Neuronal stem cell (in vitro differentiated cells): Measurements from ENCODE around the gene JPH3.

Experiments
- DNase-seq: peaks from one replicate; pipeline ENCODE4 v3.0.0-alpha.2; 2013; ENCODE audit warnings: low spot score
- H2AFZ ChIP-seq: one replicate; pipeline ENCODE4 v1.6.1; 2013; ENCODE audit warnings: mild to moderate bottlenecking, low read length, inconsistent platforms
- H2AK5ac ChIP-seq: 2 replicates; pipeline ENCODE4 v1.6.1; 2013; ENCODE audit warnings: low read depth, mild to moderate bottlenecking, inconsistent platforms, low read length, moderate library complexity, mixed read lengths
- H2BK120ac ChIP-seq: 2 replicates; pipeline ENCODE4 v1.6.1; 2013; ENCODE audit warnings: low read depth, mild to moderate bottlenecking, inconsistent platforms, low read length, moderate library complexity, mixed read lengths
- H2BK12ac ChIP-seq: one replicate; pipeline ENCODE4 v1.6.1; 2013; ENCODE audit warnings: low read length, inconsistent platforms
- H2BK15ac ChIP-seq: 2 replicates; pipeline ENCODE4 v1.6.1; 2013; ENCODE audit warnings: mild to moderate bottlenecking, low read length, inconsistent platforms, mixed read lengths
- H2BK5ac ChIP-seq: one replicate; pipeline ENCODE4 v1.6.1; 2013; ENCODE audit warnings: inconsistent platforms, mild to moderate bottlenecking, low read length, moderate library complexity
- H3K14ac ChIP-seq: one replicate; pipeline ENCODE4 v1.6.1; 2013; ENCODE audit warnings: low read length, inconsistent platforms
- H3K18ac ChIP-seq: 2 replicates; pipeline ENCODE4 v1.6.1; 2013; ENCODE audit warnings: low read length, inconsistent platforms
- H3K23ac ChIP-seq: 2 replicates; pipeline ENCODE4 v1.6.1; 2013; ENCODE audit warnings: low read depth, mild to moderate bottlenecking, mixed read lengths, low read length, inconsistent platforms; ENCODE audit not compliant: poor library complexity
- H3K27ac ChIP-seq: replicated peaks from 3 replicates; pipeline ENCODE4 v1.5.1; 2013; ENCODE audit warnings: low read length, inconsistent platforms
- H3K27me3 ChIP-seq, 3 experiments: 2 replicates each; pipeline ENCODE4 v1.6.1; 2013; ENCODE audit warnings: low read length in 3 of 3, mild to moderate bottlenecking in 2 of 3, inconsistent platforms in 1 of 3, low read depth in 1 of 3, mixed read lengths in 1 of 3, moderate library complexity in 1 of 3; ENCODE audit not compliant: control insufficient read depth in 3 of 3, insufficient read depth in 3 of 3
- H3K36me3 ChIP-seq, 2 donors: replicated peaks in 1 of 2; 2 replicates each; pipeline ENCODE4 v1.6.1; 2013; ENCODE audit warnings: low read length in 2 of 2; ENCODE audit not compliant: control insufficient read depth in 2 of 2, insufficient read depth in 2 of 2
- H3K4ac ChIP-seq: 2 replicates; pipeline ENCODE4 v1.6.1; 2013; ENCODE audit warnings: inconsistent platforms, mild to moderate bottlenecking, low read length, moderate library complexity
- H3K4me1 ChIP-seq, 2 donors: 1 replicate in 1 of 2; 2 replicates in 1 of 2; pipeline ENCODE4 v1.6.1; 2013; ENCODE audit warnings: low read length in 2 of 2, low read depth in 1 of 2; ENCODE audit not compliant: control insufficient read depth in 2 of 2, insufficient read depth in 1 of 2
- H3K4me2 ChIP-seq: one replicate; pipeline ENCODE4 v1.6.1; 2013; ENCODE audit warnings: mild to moderate bottlenecking, low read length, inconsistent platforms; ENCODE audit not compliant: insufficient read depth, poor library complexity, severe bottlenecking
- H3K4me3 ChIP-seq, 2 donors: 2 replicates each; pipeline ENCODE4 v1.5.1; 2013; ENCODE audit warnings: low read length in 2 of 2, mild to moderate bottlenecking in 2 of 2, inconsistent platforms in 1 of 2, moderate library complexity in 1 of 2
- H3K79me1 ChIP-seq: one replicate; pipeline ENCODE4 v1.6.1; 2013; ENCODE audit warnings: low read depth, mild to moderate bottlenecking, inconsistent platforms, low read length, moderate library complexity
- H3K9ac ChIP-seq: one replicate; pipeline ENCODE4 v1.6.1; 2013; ENCODE audit warnings: mild to moderate bottlenecking, low read depth, low read length, inconsistent platforms; ENCODE audit not compliant: poor library complexity
- H3K9me3 ChIP-seq, 2 donors: replicated peaks in 1 of 2; 2 replicates each; pipeline versions ENCODE3 to v1.6.1; 2013; ENCODE audit warnings: low read length in 2 of 2, mild to moderate bottlenecking in 2 of 2, inconsistent platforms in 1 of 2, low read depth in 1 of 2, mixed read lengths in 1 of 2, moderate library complexity in 1 of 2; ENCODE audit not compliant: control insufficient read depth in 2 of 2, insufficient read depth in 1 of 2
- H4K8ac ChIP-seq: one replicate; pipeline ENCODE4 v1.6.1; 2013; ENCODE audit warnings: low read depth, mild to moderate bottlenecking, inconsistent platforms, low read length, moderate library complexity
- H4K91ac ChIP-seq: one replicate; pipeline ENCODE4 v1.6.1; 2013; ENCODE audit warnings: low read length, low read depth, mild to moderate bottlenecking, inconsistent platforms; ENCODE audit not compliant: poor library complexity
- WGBS, 2 donors: extraction: QIAGEN DNeasy Blood & Tissue Kit; methylation state at CpG; one replicate each; pipeline ENCODE4 v1.1.7; 2013; ENCODE audit warnings: missing lambda C conversion rate in 2 of 2, mixed read lengths in 1 of 2; ENCODE audit not compliant: insufficient read length in 2 of 2, insufficient replicate concordance in 1 of 2; ENCODE audit errors: extremely low coverage in 2 of 2; 5-methylcytosine and 5-hydroxymethylcytosine counted together

Gene JPH3

GRCh38 chr16:87688876-87689815 lies 86.8 kb downstream of the JPH3 start:
- no peak overlapping the region for H3K18ac ChIP-seq
- no peak overlapping the region for H2AFZ ChIP-seq
- no peak overlapping the region for H2BK5ac ChIP-seq
- peak overlapping the region; percentile 31 for H3K14ac ChIP-seq
- peak overlapping the region; percentile 17 for H3K23ac ChIP-seq
- peaks cover 3% of the 10 kb centered on the region for H3K79me1 ChIP-seq
- H2BK15ac ChIP-seq: no peak overlapping the region
- H4K91ac ChIP-seq: no peak overlapping the region
- no peak overlapping the region for H2BK12ac ChIP-seq
- no peak overlapping the region for H3K27ac ChIP-seq
- no peak overlapping the region for H3K9ac ChIP-seq
- H3K9me3 ChIP-seq: no peaks in the 10 kb centered on the region
- no peaks in the 10 kb centered on the region for H3K27me3 ChIP-seq
- no peaks in the 10 kb centered on the region for H3K4me1 ChIP-seq
- H4K8ac ChIP-seq: peak overlapping the region; percentile 43
- H3K36me3 ChIP-seq: peaks cover 5 to 6% of the 10 kb centered on the region in 2 donors
- no peak overlapping the region for H2AK5ac ChIP-seq
- H3K4ac ChIP-seq: no peak overlapping the region
- DNase-seq: no peak
- H2BK120ac ChIP-seq: no peak overlapping the region
- WGBS, 2 donors: no CpG with 5 or more reads among the region's 45 CpGs
- H3K4me2 ChIP-seq: no peak overlapping the region
- H3K4me3 ChIP-seq: peak overlapping the region in 1 of 2 donors; percentile 50

GRCh38 chr16:87689956-87690465 lies 87.7 kb downstream of the JPH3 start:
- no peak overlapping the region for H2BK15ac ChIP-seq
- H3K36me3 ChIP-seq: peaks cover 12 to 13% of the 10 kb centered on the region in 2 donors
- no peak overlapping the region for H3K23ac ChIP-seq
- no peak overlapping the region for H2BK120ac ChIP-seq
- H3K14ac ChIP-seq: no peak overlapping the region
- H4K91ac ChIP-seq: no peak overlapping the region
- no peaks in the 10 kb centered on the region for H3K9me3 ChIP-seq
- H3K27me3 ChIP-seq: no peaks in the 10 kb centered on the region
- H3K27ac ChIP-seq: no peak overlapping the region
- no peak overlapping the region for H2BK12ac ChIP-seq
- no peak overlapping the region for H3K18ac ChIP-seq
- no peak overlapping the region for H3K4ac ChIP-seq
- H3K79me1 ChIP-seq: peaks cover 3% of the 10 kb centered on the region
- no peaks in the 10 kb centered on the region for H3K4me1 ChIP-seq
- no peak overlapping the region for H3K4me2 ChIP-seq
- no peak overlapping the region for H2AFZ ChIP-seq
- DNase-seq: no peak
- H3K9ac ChIP-seq: no peak overlapping the region
- no peak overlapping the region for H2BK5ac ChIP-seq
- no peak overlapping the region for H3K4me3 ChIP-seq
- H4K8ac ChIP-seq: no peak overlapping the region
- no CpG with 5 or more reads among the region's 46 CpGs for WGBS, 2 donors
- no peak overlapping the region for H2AK5ac ChIP-seq

GRCh38 chr16:87690911-87691685 lies 88.8 kb downstream of the JPH3 start:
- H2AK5ac ChIP-seq: no peak overlapping the region
- H2BK120ac ChIP-seq: no peak overlapping the region
- no peak overlapping the region for H4K8ac ChIP-seq
- no peak overlapping the region for H4K91ac ChIP-seq
- peak overlapping the region; percentile 56 for H3K14ac ChIP-seq
- H3K23ac ChIP-seq: no peak overlapping the region
- no peak overlapping the region for H3K4me3 ChIP-seq
- H3K4me1 ChIP-seq: no peaks in the 10 kb centered on the region
- no peak overlapping the region for H3K9ac ChIP-seq
- no peak for DNase-seq
- H3K4ac ChIP-seq: no peak overlapping the region
- H3K9me3 ChIP-seq: no peaks in the 10 kb centered on the region
- H3K79me1 ChIP-seq: peaks cover 3% of the 10 kb centered on the region
- no peak overlapping the region for H2AFZ ChIP-seq
- WGBS, 2 donors: no CpG with 5 or more reads among the region's 33 CpGs
- peak overlapping the region; percentile 45 for H3K18ac ChIP-seq
- no peak overlapping the region for H3K4me2 ChIP-seq
- no peaks in the 10 kb centered on the region for H3K27me3 ChIP-seq
- no peak overlapping the region for H2BK12ac ChIP-seq
- peaks cover 18 to 24% of the 10 kb centered on the region in 2 donors for H3K36me3 ChIP-seq
- no peak overlapping the region for H3K27ac ChIP-seq
- no peak overlapping the region for H2BK15ac ChIP-seq
- H2BK5ac ChIP-seq: no peak overlapping the region

GRCh38 chr16:87691686-87692079 lies 89.4 kb downstream of the JPH3 start:
- Histone ChIP-seq H3K4me1 (no peaks in the 10 kb centered on the region), H3K27me3 (no peaks in the 10 kb centered on the region), H3K23ac (no peak overlapping the region), H3K27ac (no peak overlapping the region), H3K4me2 (no peak overlapping the region), H2BK5ac (no peak overlapping the region), H2AFZ (no peak overlapping the region), H2BK15ac (no peak overlapping the region), H2BK12ac (no peak overlapping the region), H3K18ac (no peak overlapping the region), H3K9ac (no peak overlapping the region), H3K14ac (no peak overlapping the region), H3K9me3 (no peaks in the 10 kb centered on the region), H2AK5ac (no peak overlapping the region), H3K36me3 (peaks cover 20 to 30% of the 10 kb centered on the region in 2 donors), H3K79me1 (peaks cover 3% of the 10 kb centered on the region), H3K4me3 (peak overlapping the region in 1 of 2 donors; percentile 24), H3K4ac (no peak overlapping the region), H4K8ac (no peak overlapping the region), H4K91ac (no peak overlapping the region), H2BK120ac (no peak overlapping the region)
- DNase-seq: no peak
- no CpG with 5 or more reads among the region's 14 CpGs for WGBS, 2 donors
